NCI-H774 (cell line): ENCODE measurements around the gene AGAP1.
A peak's percentile ranks its signal among the peaks of the same experiment; 100 is the strongest.

ENCODE experiments used
- DNase-seq: peaks from one replicate; lab custom pipeline; 2025; lab: John Stamatoyannopoulos, UW

The AGAP1 gene

GRCh38 chr2:235710933-235711332 lies 217.1 kb downstream of the AGAP1 start:
- no peak for DNase-seq

DNA sequence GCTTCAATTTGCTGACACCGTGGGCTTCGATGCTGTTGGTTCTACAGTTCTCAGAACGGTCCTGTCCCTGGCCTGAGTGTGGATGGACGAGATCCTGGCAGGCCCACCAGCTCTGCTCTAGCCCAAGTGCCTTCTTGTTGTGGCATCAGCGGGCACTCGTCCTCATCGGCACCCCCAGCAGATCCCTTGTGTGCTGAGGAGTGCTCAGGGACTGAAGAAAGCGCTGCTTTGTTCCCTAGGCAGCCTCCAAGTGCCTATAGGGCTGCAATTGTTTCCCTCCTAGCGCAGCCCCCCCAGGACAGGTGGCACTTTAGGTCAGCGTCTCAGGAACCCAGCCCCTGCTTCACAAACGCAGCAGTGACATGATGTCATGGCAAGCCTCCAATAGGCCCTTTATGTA lies 217.7 kb downstream of the AGAP1 start:
- DNase-seq: no peak

GRCh38 chr2:235712176-235712575 lies 218.3 kb downstream of the AGAP1 start:
- DNase-seq: no peak

DNA sequence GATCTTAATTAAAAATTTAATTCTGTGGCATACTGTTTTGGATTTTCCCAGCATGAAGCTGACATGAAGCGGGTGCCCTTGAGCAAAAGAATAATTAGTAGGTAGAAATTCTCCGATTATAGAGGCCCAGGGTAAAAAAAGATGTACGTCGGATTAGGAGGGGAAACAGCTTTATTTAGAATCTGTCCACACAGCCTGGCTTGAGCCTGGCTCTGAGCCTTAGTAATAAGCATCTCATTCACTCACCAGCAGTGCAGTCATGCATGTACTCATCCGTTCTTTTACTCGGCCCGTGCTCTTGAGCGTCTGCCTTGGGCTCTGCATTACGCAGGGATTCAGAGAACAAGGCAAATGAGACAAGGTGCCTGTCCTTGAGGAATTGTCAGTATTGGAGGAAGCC lies 219.3 kb downstream of the AGAP1 start:
- no peak for DNase-seq

DNA sequence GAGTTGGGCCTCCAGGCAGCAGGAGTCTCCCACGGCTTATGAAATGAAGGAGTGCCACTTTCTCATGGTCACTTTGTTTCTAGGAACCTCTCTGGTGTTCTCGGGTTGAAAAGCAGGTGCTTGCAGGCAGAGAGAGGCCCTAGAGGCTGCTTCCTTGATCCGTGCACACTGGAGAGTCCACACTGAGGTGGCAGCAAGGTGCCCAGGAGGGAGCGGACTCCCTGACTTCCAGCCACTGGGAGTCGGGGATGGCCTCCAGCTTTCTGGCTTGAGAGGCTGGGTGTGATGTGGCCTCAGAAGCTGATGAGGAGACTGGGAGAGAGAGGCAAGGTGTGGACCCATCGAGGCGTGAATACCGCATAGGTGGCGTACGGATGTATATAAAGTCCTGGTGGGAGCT lies 221.8 kb downstream of the AGAP1 start:
- DNase-seq: no peak

- peak; percentile 31 for DNase-seq
These were observed 223.1 kb downstream of the AGAP1 start for GRCh38 chr2:235716875-235717496.

DNA sequence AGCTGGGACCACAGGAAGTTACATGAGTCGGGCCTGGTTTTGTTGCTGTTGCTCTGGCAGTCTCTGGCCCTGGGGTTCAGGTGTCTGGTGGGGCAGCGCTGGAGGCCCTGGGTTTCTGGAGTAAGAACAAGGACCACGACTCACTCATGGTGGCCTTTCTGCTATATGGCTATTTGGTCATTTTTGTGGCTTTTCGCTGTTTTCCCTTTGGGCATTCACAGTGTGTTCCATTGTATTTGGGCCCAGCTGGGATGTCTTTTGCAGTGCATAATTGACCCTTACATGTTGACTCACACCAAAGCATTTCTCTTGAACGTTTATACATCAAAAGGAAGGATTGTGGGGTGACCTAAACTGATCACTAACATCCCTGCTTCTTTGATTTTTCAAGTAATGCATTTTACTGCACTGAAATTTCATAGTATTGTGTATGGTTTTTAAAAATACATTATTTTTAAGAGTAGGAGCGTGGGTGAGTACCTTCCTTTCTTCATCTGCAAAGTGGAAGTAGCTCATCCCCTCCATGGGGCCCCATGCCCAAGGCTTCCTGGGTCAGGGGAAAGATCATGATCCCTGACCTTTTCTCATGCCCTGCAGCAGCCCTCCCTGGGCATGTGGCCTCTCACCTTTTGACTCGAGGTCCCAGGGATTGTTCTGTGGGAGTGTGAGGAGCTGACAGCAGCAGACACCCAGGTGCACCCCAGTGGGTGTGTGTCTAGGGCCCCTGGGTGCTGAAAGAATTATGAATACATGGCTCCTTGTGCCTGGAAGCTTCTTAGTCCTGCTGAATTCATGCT lies 225.5 kb downstream of the AGAP1 start:
- no peak for DNase-seq

DNA sequence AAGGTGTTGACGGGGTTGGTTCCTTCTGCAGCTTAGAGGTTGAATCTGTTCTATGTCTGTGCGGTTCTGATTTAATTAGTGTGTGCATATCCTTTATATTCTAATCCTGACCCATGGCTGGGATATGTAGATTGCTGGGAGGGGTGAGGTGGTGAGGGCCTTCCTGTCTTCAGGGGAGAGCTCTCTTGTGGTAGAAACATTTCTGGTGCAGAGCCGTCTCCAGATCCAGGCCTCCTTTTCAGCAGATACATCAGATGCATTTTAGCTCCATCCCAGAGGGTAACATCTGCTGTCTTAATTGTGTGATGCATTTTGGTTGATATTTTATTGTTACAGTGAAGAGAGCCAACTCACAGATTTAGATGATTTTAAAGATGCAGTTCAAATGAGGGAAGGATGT lies 227.8 kb downstream of the AGAP1 start:
- no peak for DNase-seq

DNA sequence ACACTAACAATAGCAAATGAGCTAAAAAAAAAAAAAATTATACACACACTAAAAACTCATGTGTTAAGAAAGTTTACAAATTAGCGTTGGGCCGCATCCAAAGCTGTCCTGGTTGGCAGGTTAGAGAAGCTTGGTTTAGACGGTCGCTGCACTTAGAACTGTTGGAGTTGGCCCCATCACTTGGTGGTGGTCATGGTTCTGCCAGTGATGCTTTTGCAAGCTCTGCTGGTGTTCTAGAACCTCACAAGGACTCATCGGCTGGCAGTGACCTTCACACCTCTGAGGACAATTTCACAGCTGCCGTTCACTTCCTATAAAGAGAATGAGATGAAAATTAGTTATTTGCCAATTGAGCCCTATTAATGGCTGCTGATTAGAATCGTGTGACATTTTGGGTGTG lies 229.0 kb downstream of the AGAP1 start:
- DNase-seq: no peak

- DNase-seq: no peak
These were observed 229.5 kb downstream of the AGAP1 start for GRCh38 chr2:235723371-235723770.

DNA sequence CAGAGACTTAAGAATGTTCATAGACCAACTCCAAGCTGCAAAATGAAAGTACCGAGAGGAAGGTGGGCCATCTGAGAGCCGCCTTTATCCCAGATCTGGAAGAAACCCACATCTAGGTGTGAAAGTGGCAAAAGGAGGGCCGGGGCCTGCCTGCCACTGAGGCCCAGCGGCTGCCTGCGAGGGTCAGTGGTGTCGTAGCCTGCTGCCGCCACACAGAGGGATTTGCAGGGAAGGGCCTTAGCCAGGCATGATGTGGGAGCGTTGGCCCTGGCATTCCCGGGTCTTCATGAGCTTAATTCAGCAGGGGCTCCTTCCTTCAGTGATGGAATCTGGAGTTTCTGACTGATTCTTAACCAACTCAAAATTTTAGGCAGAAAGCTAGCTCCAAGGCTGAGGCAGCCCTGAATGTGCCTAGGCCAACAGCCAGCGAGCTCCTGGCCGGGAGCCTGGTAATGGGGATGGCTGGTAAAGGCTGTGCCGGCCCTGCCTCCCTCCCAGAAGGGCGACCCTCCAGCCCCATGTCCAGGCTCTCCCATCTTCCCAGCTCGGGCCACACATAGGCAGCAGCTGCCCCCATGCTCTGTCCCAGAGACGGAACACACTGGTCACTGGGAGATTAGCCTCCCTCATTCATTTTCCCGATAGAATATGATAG lies 230.1 kb downstream of the AGAP1 start:
- no peak for DNase-seq

DNA sequence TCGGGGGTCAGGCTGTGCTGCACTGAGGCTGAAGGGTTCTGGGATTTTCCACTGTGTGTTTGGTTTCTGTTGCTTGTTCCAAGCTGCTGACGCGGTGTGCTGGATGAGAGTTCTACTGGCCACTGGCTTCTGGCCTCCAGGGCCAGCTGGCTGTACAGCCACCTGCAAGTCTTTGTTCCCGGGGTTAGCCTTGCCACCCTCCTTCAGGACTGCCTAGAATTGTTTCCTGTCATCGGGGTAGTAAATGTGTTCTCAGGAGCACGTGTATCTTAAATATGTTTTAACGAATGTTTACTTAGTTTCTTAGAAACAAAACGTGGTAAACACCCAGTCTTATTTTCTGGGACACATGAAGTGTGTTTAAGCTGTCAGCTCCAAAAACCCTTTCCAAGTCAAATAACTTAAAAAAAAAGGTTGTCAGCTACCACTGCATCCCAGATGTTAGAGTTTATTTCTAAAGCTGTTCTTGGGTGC lies 231.2 kb downstream of the AGAP1 start:
- DNase-seq: peak; percentile 24

- no peak for DNase-seq
These were observed 232.0 kb downstream of the AGAP1 start for GRCh38 chr2:235725841-235726240.

DNA sequence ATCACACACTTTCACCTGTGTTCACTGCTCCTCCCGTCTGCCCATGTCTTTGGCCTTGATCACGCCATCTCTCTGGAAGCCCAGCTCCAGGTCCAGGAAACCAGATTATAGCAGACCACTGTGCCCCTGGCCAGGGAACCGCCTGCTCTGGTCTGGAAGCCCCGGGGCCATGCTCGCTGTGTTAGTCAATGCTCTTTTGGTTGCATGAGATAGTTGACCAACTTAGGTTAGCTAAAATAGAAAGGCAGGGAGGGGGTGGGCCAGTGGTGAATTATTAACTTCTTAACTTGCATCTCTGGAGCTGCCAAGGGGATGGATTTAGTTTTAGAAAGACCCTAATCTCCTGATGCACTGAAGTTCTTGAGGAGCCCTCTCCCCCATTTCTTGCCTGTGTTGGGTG lies 232.7 kb downstream of the AGAP1 start:
- DNase-seq: no peak

- DNase-seq: no peak
These were observed 233.3 kb downstream of the AGAP1 start for GRCh38 chr2:235727174-235727573.

GRCh38 chr2:235727891-235728799 lies 234.3 kb downstream of the AGAP1 start:
- no peak for DNase-seq

- DNase-seq: no peak
These were observed 235.1 kb downstream of the AGAP1 start for GRCh38 chr2:235728800-235729556.

DNA sequence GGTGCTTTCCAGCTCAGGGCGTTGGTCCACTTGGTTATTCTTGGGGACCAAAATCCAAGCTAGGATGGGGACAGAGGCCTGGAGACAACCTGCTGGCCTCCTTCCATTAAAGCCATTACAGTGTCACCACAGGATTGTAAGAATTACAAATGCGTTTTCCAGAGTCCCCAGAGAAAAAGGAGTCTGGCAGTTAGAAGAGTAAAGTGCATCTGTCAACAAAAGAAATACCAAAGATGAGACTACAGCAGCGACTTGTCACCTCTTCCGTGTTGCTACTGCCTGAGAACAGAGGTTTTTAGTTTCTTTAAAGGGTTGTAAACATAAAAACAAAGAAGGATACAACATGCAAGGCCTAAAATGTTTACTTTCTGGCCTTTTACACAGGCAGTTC lies 235.7 kb downstream of the AGAP1 start:
- no peak for DNase-seq

DNA sequence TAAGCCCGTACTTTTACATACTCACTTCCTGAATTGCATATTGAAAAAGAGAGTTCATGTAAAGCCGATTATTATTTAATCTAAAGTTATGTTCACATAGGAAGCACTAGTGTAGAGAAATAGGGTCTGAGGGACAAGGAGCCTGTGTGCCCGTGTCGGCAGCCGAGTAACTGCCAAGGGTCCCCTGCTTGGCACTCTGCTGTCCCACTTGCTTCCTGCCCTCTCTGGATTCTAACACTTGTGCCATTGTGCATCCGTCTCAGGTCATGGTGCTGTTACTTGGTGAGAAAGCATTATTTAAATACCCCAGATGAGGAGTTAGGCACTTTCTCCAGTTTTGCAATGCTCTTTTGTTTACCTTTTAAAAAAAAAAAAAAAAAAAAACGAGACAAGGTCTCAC lies 236.3 kb downstream of the AGAP1 start:
- no peak for DNase-seq

- no peak for DNase-seq
These were observed 239.9 kb downstream of the AGAP1 start for GRCh38 chr2:235733761-235734160.

DNA sequence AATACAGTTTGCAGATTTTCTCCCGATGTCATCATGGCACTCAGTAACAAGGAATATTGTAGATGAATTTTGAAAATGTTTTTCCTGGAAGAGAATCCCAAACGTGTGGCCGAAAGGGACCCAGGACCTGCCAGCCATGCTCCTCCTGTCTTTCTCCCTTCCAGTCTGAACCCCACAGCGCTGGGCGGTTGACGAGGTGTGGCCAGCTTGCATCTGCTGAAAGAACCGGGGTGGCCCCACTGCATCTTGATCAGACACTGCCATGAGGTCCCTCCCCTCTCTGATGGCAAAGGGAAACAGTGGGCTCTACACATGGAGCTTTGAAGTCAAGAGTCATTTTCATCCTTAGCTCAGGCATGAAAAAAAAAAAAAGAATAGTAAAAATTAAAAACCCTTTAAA lies 240.3 kb downstream of the AGAP1 start:
- DNase-seq: no peak
